ENCODE results near the gene DESI1.
"Not testable (repeated sequence)": the region's sequence is repeated elsewhere in the genome, so short reads cannot be mapped to it uniquely, and the experiment has no call there.

DESI1 gene

GRCh38 chr22:41585898-41586297, 34.9 kb downstream of the DESI1 start:
- DNase-seq (ENCODE audit: low read depth, low spot score): no peak

GRCh38 chr22:41584881-41585280, 36.0 kb downstream of the DESI1 start:
- no peak for DNase-seq (ENCODE audit: low read depth, low spot score)

GRCh38 chr22:41582694-41583093, 38.1 kb downstream of the DESI1 start:
- no peak for DNase-seq (ENCODE audit: low read depth, low spot score)

- no peak for DNase-seq (ENCODE audit: low read depth, low spot score)
Measured at GRCh38 chr22:41579997-41580355, 40.9 kb downstream of the DESI1 start.

GRCh38 chr22:41579297-41579996, 41.4 kb downstream of the DESI1 start:
- no peak for DNase-seq (ENCODE audit: low read depth, low spot score)

GRCh38 chr22:41578818-41579217, 42.0 kb downstream of the DESI1 start:
- DNase-seq (ENCODE audit: low read depth, low spot score): no peak

GRCh38 chr22:41578114-41578513, 42.7 kb downstream of the DESI1 start:
- DNase-seq (ENCODE audit: low read depth, low spot score): no peak

- DNase-seq (ENCODE audit: low read depth, low spot score): no peak
Measured at GRCh38 chr22:41576877-41577276, 44.0 kb downstream of the DESI1 start.

GRCh38 chr22:41575533-41575932, 45.3 kb downstream of the DESI1 start:
- DNase-seq (ENCODE audit: low read depth, low spot score): no peak

GRCh38 chr22:41574847-41575381, 45.9 kb downstream of the DESI1 start:
- DNase-seq (ENCODE audit: low read depth, low spot score): no peak

GRCh38 chr22:41573677-41574076, 47.2 kb downstream of the DESI1 start:
- no peak for DNase-seq (ENCODE audit: low read depth, low spot score)

- DNase-seq (ENCODE audit: low read depth, low spot score): not testable (repeated sequence)
Measured at GRCh38 chr22:41572305-41572704, 48.5 kb downstream of the DESI1 start.

- DNase-seq (ENCODE audit: low read depth, low spot score): no peak
Measured at GRCh38 chr22:41571786-41572185, 49.1 kb downstream of the DESI1 start.

- no peak for DNase-seq (ENCODE audit: low read depth, low spot score)
Measured at GRCh38 chr22:41570221-41570620, 50.6 kb downstream of the DESI1 start.

GRCh38 chr22:41568811-41569210, 52.0 kb downstream of the DESI1 start:
- DNase-seq (ENCODE audit: low read depth, low spot score): no peak

- no peak for DNase-seq (ENCODE audit: low read depth, low spot score)
Measured at GRCh38 chr22:41567512-41567768, 53.4 kb downstream of the DESI1 start.

- no peak for DNase-seq (ENCODE audit: low read depth, low spot score)
Measured at GRCh38 chr22:41565403-41566054, 55.3 kb downstream of the DESI1 start.

- DNase-seq (ENCODE audit: low read depth, low spot score): no peak
Measured at GRCh38 chr22:41564563-41564962, 56.3 kb downstream of the DESI1 start.

- peak; percentile 84 for DNase-seq (ENCODE audit: low read depth, low spot score)
Measured at GRCh38 chr22:41563051-41563711, 57.7 kb downstream of the DESI1 start.

GRCh38 chr22:41562461-41562860, 58.4 kb downstream of the DESI1 start:
- no peak for DNase-seq (ENCODE audit: low read depth, low spot score)

GRCh38 chr22:41561788-41562187, 59.1 kb downstream of the DESI1 start:
- DNase-seq (ENCODE audit: low read depth, low spot score): no peak

- no peak for DNase-seq (ENCODE audit: low read depth, low spot score)
Measured at GRCh38 chr22:41561335-41561734, 59.5 kb downstream of the DESI1 start.

GRCh38 chr22:41560095-41560471, 60.8 kb downstream of the DESI1 start:
- DNase-seq (ENCODE audit: low read depth, low spot score): no peak
